Stimulated activated CD8-positive, alpha-beta memory T cell treated with anti-CD3 and anti-CD28 coated beads, Interleukin-7, amount 100 ng/mL, for 48 hours (primary cell): Measurements from ENCODE around the gene RASGRF2.

Source experiments
- DNase-seq, 2 donors: peaks; one replicate each; pipeline ENCODE4 v3.0.0-alpha.2; 2020; ENCODE audit warnings: low read depth in 1 of 2; ENCODE audit errors: extremely low read depth in 1 of 2

The RASGRF2 gene, protein sequence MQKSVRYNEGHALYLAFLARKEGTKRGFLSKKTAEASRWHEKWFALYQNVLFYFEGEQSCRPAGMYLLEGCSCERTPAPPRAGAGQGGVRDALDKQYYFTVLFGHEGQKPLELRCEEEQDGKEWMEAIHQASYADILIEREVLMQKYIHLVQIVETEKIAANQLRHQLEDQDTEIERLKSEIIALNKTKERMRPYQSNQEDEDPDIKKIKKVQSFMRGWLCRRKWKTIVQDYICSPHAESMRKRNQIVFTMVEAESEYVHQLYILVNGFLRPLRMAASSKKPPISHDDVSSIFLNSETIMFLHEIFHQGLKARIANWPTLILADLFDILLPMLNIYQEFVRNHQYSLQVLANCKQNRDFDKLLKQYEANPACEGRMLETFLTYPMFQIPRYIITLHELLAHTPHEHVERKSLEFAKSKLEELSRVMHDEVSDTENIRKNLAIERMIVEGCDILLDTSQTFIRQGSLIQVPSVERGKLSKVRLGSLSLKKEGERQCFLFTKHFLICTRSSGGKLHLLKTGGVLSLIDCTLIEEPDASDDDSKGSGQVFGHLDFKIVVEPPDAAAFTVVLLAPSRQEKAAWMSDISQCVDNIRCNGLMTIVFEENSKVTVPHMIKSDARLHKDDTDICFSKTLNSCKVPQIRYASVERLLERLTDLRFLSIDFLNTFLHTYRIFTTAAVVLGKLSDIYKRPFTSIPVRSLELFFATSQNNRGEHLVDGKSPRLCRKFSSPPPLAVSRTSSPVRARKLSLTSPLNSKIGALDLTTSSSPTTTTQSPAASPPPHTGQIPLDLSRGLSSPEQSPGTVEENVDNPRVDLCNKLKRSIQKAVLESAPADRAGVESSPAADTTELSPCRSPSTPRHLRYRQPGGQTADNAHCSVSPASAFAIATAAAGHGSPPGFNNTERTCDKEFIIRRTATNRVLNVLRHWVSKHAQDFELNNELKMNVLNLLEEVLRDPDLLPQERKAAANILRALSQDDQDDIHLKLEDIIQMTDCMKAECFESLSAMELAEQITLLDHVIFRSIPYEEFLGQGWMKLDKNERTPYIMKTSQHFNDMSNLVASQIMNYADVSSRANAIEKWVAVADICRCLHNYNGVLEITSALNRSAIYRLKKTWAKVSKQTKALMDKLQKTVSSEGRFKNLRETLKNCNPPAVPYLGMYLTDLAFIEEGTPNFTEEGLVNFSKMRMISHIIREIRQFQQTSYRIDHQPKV (N-terminal part only)

DNA sequence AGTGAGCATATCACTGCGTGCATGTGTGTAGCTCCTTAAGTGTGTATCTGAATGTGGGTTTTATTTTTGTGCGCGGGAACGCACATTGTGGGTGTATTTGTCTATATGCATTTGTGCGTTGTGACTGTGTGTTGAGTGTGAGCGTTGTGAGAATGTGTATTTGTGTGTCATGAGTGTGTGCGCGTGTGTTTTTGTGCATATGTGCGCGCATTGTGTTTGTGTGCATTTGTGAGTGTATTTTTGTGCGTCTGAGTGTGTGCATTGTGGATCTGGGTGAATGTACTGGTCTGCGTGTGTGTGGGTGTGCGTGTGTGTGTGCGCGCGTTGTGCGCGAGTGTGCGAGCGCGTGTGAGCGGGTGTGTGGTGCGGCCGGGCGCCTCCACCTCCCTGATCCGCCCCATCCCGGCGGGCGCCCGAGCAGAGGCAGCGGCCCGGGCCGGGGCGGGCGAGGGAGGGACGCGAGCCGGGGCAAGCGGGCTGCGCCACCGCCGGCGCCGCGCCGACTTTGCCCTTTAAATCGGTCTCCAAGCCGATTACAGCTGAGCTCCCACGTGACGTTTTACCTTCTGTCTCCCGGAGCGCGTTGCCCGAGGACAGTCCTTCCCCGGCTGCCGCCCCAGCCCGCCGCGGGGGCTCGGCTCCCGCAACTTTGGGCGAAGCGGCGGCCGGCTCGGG, at the start of gene RASGRF2:
Gene RASGRF2 (plus strand): TSS at position 596 of the 675 bp plus-strand sequence. CDS start 376 bp downstream, outside the sequence.
- DNase-seq: peak; percentile 18 to 34

DNA sequence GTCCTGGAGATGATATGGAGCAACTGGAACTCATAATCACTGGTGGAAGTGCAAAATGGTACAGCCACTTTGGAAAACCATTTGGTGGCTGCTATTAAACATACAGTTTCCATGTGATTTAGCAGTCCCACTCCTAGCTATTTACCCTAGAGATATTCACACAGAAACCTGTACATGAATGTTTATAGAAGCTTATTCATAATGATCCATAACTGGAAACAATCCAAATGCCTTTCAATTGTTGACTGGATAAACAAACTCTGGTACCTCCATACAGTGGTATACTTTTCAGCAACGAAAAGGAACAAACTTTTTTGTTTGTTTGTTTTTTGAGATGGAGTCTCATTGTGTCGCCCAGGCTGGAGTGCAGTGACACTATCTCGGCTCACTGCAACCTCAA, 47.7 kb upstream of the RASGRF2 start:
- DNase-seq: no peak

DNA sequence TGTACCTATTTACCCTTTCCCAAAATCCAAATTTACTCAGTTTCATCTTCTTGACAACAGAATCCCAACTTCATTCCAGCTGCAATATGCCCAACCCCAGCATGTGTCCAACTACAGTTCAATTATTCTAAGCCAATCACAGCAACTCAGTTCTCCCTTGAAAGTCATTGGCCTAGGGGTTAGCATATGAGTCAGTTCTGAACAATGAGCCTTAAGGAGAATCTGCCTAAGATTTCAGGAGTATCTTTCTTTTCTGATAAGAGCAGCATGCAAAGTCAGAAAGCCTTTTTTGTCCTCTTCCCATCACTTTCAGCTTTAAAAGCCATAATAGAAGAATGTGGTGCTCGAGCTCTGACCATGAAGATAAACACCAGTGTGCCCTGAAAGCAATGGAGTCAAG, 44.4 kb upstream of the RASGRF2 start:
- DNase-seq: no peak

DNA sequence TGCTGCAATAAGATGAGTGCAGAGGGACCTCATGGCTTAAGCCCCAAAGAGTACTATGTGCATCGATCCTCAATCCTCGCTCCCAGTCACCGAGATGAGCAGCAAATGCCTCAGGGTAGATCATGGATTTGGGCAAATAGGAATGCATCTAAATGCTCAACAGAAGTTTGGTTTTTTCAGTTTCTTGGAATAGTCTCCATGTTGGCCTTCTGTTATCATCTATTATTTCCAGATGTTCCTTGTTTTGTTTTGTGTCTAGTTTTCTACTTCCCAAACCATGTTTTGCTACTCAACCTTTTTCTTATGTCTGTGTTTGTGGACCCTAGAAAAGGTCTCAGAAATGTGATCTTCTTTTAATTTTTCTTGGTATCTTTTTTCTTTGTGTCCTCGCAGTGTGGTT, 43.5 kb upstream of the RASGRF2 start:
- no peak for DNase-seq

DNA sequence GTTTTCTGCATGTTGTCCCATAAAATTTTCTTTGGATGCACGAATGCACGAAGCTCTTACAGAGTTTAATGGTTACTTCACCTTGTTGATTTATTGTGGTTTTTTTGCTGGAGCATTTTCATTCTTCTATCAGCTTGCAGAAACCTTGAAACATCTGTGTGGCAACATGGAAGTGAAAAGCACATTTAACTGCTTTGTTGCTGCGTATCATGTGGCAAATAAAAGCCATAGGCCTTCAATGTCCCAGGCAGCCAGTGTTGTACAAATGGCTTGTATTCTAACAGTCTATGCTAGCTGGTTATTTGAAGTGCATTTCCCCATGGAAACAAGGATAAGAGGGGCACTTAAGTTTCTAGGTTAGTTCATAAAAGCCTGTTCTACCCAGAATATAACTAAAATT, 42.5 kb upstream of the RASGRF2 start:
- no peak for DNase-seq

DNA sequence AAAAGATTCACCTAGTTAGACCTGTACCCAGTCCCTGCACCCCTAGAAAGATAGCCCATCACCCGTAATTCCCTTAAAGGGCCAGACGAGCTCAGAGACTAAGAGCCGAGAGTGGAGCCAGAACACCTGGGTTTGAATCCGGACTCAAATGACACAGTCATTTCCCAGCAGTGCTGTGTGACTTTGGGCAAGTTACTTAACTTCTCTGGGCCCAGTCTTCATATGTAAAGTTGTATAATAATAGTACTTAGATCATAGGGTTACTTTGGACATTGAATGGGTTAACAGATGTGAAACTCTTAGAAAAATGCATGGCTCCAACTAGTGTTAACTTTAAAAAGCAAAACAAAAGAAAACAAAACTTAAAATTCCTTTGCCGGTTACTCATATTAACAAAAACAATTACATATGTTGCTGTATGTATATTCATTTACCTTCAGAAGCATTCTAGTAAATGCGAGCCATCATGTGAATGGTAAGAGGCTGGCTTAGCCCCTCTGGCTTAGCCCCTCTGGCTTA, 40.4 kb upstream of the RASGRF2 start:
- DNase-seq: no peak

DNA sequence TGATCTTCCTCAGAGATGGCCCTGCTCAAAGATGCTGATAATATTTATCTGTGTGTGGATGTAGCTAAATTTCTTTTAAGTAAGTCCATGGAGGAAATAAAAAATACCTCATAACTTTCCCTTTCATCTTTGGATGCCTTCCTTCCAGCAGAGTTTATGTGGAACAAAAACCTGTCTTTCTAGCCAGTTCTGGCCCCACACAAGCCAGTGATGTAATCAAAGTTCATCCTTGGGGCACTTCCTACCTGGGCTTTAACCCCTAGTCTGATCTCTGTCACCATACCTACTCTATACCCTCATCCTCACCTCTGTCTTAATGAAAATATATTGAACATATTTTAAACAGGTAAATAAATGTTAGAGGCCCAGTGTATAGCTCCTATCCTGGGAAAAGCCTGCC, 39.8 kb upstream of the RASGRF2 start:
- no peak for DNase-seq

DNA sequence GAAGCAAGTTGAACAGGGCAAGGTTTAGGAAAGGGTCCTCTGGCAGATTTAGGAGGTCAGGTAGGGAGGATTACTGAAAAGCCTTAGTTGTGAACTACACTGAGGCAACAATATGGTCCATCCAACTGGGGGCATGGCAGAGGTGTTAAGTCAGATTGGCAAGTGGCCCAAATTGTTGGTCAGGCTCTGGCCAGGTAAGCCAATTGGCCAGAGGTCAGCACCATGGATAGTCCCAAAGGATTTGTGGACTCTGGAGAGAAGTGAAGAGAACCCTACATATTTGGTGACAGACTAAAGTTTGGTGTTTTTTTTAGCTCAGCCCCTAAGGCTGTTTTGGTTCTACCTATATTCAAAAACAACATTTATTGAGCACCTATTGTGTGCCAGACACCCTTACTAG, 39.1 kb upstream of the RASGRF2 start:
- no peak for DNase-seq

DNA sequence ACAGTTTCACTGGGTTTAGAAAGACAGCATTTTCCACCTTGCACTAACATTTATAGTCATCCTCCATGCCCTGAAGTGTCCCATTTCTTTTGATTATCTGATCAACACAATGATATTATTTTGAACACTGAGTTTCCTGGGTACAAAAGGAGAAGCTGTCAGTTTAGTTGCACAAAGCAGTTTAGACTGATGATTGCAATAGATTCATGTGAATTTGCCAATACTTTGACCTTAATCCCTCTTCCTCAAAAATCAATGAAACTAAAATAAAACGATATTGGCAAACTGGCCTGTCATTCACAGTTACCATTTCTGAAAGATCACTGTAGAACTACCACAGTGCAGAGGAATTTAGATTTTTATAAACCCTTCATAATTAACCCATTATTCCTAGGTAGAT, 34.2 kb upstream of the RASGRF2 start:
- no peak for DNase-seq

DNA sequence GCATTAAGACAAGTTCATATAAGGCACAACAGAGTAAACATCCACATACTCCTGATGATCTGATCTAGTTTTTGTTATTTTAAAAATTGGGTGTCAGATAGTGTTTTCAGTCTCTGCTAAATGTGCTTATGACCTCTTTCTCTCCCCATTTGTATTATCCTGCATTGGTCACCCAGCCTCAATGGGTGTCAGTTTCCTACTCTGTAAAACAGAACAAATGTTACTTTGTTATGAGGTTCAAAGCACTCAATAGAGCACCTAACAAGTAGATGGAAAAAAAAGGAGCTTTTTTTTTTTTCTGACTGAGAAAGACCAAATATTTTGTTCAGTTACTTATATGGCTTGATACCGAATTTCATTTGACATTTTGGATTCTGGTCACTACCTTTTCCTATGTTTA, 33.6 kb upstream of the RASGRF2 start:
- no peak for DNase-seq

DNA sequence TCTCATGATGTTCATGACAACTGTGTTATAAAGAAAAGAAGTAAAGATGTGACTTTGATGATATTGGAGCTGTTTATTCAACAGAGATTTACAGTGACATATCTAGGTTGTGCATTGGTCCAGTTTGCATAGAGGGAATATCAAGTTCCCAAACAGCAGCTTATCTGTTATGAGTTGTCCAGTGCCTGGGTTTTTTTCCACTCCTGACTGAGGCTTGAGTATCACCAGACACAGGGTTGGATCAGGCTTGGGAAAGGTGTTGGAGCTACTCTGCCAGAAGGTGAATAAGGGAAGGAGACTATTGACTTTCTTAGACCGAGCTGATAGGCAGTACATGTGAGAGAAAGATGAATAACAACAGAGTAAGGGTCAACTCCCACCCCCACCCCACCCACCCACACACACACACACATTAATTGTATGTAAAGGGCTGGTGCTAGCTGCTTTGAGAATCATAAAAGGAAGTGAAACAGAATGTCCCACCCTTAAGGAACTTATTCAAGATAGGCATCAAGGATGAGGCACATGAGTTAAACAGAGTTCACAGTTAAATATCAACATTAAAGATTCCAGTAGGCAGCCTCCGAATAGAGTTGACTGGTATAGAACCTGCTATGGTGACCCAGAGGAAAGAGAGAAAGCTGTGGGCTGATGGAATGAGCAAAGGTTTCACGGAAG, 33.0 kb upstream of the RASGRF2 start:
- DNase-seq: no peak

DNA sequence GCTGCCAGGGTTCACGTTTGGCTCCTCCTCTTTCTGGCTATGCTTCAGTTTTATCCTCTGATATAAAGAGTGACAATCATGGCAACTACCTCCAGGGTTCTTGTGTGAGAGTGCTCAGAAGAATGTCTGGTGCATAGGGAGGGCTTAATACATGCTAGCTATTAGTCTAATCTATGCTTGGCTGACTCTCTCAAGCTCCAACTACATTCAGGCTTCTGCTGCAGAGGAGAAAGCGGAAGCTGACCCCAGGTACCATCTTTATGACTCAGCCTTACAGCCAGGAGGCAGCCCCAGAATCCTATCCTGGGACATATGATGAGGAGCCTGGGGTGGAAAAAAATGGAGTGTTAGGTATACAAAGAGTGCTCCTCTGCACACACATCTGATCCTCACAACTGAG, 32.1 kb upstream of the RASGRF2 start:
- DNase-seq: no peak

DNA sequence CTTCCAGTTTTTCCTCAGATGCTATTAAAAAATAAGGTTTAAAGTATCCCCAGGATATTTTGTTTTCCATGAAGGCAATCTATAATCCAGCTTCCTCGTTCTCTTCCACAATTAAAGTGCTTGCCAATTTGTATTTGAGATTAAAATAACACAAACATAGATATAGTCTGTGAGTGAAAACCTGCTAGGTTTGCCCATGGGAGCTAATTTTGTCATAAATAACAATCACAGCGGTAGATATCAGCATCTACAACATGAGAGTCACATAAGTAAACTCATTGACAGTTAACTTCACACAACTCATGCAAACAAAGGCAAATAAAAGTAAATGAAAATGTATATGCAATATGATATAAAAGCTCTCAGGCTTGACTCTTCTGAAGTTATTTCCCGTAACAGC, 29.2 kb upstream of the RASGRF2 start:
- no peak for DNase-seq

DNA sequence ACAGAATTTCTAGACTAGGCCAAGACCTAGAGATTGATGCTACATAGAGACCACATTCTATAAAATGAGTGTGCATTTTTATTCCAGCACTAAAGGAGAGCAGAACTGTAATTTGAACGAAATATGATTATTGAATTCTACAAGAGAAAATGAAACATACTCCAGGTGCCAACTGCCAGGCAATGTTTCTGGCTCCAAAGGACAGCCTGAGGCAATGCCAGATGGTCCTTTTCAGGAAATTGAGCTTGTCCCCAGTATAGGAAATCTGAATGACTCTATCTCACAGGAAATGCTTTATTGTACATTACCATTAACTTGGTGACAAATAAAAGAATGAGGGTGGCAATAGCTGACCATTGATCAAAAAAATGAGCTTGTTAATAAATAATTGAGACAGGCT, 28.8 kb upstream of the RASGRF2 start:
- DNase-seq: no peak

DNA sequence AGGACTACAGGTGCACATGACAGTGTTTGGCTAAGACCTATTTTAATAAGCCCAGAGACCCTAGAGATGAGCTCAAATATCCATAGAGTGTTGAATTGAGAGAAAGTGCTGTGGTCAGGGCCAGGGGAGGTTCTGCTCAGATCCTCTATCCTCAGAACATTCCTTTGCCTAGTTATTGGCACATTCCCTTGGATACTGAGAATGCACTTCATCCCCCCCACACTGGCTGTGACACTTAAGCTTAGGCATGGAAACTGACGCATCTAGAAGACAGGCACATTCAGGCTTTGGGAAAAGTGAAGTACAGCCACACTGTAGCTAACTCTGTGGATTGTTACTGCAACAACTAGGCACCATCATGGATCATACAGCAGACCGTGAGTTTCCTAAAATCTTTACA, 27.1 kb upstream of the RASGRF2 start:
- DNase-seq: no peak

DNA sequence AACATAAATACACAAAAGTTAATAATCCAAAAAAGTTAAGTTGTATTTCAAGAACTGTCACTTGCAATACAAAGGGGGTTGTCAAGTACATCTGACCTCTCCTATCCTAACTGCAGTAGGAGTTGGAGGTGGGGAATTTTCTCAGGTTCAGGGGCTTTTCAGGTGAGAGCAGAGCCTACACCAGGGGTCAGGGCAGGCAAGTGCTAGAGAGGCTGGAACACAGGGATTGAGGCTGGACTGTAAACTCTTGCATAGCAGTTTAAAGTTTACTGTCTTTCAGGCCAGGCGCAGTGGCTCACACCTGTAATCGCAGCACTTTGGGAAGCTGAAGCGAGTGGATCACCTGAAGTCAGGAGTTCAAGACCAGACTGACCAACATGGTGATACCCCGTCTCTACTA, 25.4 kb upstream of the RASGRF2 start:
- DNase-seq: no peak

DNA sequence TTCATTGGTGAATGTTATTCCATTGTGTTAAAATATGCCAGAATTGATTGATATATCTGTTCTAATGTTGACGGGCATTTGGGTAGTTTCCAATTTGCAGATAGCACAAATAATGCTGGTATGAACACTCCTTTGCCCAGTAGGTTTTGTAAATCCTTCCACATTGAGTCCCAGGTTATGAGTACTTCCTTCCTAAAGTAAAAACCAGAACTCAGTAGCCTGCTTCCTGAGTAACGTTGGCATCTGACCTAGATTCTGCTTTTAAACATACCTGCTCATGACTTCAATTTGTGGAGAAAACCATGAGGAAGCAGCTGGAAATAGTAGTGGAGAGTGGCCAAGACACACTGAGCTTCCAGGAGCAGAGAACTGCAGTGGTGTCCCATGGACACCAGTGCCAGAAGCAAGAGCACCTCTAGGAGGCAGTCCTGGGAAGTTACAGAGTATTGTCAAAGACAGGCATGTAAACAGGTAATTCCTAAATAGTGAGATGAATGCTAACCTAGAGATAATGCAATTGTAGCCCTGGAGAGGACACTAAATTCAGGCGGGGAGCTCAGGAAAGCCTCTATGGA, 24.3 kb upstream of the RASGRF2 start:
- DNase-seq: no peak

DNA sequence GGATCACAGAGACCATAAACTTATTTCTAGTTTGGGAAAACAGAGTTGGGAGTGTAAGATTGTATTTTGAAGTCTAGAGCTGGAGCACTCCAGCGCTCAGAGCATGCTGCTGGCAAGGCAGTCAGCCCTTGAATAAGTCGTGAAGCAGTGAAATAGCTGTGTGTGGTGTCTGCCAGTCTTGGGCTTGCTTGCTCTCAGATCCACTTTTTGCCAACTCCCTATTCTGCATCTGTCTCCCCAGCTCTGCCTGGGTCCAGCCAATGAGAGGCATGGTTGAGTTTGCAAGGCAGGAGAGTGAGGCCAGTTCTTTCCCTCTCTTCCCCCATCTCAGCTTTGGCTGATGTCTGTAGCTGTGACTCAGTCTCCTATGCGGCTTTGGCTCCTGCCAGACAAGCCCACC, 23.3 kb upstream of the RASGRF2 start:
- no peak for DNase-seq

DNA sequence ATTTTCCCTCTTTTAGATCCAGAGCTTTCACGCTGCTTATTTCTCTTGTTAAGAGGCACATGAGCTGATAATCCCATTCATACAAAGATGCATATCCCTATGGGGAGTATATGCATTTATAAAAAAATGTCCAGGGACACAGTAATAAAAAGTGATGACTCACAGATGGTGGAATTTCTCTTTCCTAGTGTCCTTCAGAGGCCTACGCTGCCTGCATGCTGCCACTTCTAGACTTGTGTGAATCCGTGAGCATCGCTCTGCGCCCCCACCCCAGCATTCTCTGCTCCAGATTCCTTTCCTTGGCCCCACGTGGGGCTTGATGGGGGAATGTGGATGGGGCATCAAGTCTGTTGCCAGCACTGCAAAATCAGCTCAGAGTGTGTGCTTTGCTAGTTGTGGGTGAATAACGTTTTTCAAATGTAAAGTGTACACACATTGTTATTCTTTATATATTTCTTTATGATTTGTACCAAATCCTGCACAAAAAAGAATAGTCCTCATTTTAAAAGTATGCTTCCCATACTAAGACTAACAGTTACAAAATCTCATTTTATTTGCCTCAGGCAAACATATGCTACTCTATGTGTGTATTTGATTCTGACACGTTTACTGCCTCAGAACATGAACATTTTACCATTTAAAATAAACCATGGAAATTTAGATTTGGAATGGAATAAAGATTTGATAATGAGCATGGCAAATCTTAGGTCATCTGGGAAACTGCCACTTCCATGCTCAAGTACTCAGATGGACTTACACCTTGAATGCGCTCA, 22.4 kb upstream of the RASGRF2 start:
- DNase-seq: no peak
